Stimulated activated CD4-positive, alpha-beta T cell treated with anti-CD3 and anti-CD28 coated beads, Interleukin-15, amount 100 ng/mL, for 1 hour (primary cell): ENCODE measurements around the gene TYW1.
"Not testable (repeated sequence)": the region's sequence is repeated elsewhere in the genome, so short reads cannot be mapped to it uniquely, and the experiment has no call there.

Source experiments
- DNase-seq, 2 donors: peaks; one replicate each; pipeline ENCODE4 v3.0.0-alpha.2; 2020; ENCODE audit warnings: low read depth in 1 of 2, low spot score in 1 of 2

Gene TYW1, protein sequence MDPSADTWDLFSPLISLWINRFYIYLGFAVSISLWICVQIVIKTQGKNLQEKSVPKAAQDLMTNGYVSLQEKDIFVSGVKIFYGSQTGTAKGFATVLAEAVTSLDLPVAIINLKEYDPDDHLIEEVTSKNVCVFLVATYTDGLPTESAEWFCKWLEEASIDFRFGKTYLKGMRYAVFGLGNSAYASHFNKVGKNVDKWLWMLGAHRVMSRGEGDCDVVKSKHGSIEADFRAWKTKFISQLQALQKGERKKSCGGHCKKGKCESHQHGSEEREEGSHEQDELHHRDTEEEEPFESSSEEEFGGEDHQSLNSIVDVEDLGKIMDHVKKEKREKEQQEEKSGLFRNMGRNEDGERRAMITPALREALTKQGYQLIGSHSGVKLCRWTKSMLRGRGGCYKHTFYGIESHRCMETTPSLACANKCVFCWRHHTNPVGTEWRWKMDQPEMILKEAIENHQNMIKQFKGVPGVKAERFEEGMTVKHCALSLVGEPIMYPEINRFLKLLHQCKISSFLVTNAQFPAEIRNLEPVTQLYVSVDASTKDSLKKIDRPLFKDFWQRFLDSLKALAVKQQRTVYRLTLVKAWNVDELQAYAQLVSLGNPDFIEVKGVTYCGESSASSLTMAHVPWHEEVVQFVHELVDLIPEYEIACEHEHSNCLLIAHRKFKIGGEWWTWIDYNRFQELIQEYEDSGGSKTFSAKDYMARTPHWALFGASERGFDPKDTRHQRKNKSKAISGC

DNA sequence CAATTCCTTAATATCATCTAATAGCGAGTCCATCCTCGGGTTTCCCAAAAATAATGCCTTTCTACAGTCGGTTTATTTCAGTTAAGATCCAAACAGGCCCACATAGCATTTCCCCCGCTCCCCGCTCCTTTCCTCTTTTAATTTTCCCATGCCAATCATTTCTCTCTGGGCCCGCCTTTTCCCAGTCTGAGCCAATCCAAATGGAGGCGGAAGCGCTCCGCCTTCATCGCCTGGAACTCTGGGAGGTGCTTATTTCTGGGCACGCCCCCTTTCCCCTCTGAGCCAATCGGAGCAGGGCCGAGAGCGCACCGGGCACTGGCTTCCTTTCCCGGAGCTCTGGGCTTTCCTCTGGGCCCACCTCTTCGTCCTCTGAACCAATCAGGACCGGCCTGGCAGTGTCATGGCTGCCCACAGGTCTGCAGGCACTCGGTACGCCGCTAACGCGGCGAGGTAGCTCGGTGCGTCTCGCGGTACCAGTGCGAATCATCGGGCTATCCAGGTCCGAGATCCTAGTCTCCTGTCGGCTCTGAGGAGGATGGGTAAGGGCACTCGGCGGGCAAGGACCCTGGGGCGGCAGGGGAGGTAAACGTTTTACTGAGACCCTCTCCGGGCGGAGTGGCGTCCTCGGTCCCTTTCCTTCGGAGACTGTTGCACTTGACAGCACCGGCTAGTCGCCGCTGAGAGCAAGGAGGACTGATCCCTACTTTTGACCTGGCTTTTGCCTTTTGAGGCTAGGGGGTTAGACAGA, at the start of gene TYW1:
TSS of gene TYW1 (plus strand) at position 390 of the 748 bp plus-strand sequence. CDS start at position 536, 146 bp downstream.
- DNase-seq, result peak; percentile 95

DNA sequence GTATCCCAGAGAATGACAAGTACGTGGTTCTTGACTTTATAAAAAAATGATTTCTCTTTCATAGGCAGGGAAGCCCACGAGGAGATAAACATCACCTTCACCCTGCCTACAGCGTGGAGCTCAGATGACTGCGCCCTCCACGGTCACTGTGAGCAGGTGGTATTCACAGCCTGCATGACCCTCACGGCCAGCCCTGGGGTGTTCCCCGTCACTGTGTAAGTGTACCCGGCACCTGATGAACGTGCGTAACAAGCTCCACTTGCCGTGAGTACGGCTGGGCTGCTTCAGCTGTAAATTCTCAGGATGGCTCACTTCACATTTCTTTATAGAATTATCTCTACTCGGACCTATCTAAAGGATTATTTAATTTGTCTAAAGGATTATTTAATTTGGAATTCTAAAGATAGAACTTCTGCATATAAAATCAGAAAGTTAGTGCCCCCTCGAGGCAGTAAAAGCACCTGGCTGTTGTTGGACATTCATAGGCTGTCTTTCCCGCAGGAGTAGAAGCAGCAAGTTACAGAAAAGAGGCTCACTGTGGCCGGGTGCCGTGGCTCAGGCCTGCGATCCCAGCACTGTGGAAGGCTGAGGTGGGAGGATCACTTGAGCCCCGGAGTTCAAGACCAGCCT, 48.0 kb upstream of the TYW1 start:
- no peak for DNase-seq

DNA sequence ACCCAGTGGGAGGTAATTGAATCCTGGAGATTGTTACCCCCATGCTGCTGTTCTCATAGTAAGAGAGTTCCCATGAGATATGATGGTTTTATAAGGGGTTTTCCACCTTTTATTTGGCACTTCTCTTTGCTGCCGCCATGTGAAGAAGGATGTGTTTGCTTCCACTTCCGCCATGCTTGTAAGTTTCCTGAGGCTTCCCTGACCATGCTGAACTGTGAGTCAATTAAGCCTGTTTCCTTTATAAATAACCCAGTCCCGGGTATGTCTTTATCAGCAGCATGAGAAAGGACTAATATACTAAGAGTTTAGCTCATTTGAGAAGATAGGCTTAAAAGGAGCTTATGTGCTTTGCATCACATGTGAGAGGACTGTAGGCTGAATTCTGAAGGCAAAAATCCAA, 46.3 kb upstream of the TYW1 start:
- no peak for DNase-seq

DNA sequence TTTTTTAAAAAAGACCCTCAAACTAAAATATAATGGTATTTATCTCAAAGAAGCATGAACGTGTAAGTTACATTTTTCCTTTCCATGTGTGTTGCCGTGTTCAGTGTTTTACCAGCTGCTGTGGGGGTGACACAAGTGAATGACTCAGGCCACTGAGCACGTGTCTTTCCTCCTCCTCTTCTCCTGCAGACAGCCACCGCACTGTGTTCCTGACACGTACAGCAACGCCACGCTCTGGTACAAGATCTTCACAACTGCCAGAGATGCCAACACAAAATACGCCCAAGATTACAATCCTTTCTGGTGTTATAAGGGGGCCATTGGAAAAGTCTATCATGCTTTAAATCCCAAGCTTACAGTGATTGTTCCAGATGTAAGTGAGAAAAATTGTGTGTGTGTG, 45.9 kb upstream of the TYW1 start:
- DNase-seq, result no peak

DNA sequence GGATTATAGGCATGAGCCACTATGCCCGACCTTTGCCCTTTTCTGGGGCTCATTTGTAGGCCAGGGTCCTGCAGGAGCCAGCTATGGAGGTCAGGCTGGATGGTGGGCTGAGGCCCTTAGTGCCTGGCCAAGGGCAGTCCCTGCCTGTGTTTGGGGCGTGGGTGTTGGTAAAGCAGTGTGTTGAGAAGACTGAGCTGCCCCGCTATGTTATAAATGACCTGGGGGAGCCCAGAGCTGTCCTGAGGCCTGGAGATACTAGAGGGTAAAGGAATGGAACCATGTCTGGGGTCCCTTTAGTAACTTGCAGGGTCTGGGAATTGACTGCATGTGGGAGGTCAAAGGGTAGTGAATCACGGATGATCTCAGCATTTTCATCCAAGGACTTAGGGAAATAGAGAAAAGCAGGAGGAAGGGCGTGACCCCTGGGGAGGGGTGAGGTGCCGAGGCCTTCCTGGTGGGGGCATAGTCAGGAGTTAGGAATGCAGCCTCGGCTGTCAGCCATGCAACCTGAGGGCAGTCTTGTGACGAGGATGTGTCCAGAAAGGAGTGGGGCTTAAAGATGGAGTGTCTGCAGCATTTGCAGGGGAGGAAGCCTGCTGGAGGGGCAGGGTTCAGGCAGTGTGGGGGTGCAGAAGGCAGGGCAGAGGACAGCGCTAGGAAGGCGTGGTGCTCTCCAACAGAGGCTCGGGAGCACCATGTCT, 44.1 kb upstream of the TYW1 start:
- DNase-seq, result no peak

DNA sequence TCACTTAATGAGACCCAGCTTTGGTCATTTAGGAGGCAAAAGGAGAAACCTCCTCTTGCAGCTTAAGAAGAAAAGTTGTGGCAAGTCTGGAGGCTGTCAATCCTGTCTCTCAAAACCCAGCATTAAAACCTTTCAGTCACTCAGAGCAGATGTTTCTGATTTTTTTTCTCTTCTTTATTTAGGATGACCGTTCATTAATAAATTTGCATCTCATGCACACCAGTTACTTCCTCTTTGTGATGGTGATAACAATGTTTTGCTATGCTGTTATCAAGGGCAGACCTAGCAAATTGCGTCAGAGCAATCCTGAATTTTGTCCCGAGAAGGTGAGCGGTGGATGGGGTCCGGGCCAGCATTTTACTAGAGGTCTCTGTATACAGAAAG, 43.6 kb upstream of the TYW1 start:
- DNase-seq, result no peak

DNA sequence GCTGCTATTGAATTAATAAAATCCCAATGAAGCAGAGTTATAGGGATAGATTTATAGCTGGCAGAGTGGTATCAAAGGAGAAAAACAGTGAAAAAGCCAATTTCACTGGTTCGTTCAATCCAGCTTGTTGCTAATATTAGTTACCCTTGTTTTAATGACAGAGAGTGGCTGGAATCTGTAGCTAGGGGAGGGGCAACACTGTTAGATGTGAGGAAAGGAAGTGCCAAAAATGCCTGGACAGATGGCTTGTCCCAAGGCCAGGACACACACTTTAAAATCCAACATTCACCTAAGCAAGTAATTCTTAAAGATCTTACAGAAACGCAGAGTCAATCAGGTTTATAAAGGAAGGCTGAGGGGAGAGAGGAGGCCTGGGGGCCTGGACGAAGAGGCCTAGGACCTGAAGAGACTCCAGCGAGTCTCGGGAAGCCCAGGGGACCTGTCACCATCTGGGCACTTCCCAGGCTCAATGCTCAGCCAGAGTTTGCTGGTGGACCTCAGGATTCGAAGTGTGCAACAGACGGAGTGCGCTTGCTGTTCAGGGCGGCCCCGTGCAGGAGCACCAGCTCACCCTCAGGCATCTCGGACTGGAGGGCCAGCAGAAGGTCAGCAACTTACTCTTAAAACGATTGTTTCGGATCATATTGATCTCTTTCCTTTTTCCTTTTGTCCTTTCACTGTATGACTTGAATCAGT, 38.9 kb upstream of the TYW1 start:
- DNase-seq, result no peak

DNA sequence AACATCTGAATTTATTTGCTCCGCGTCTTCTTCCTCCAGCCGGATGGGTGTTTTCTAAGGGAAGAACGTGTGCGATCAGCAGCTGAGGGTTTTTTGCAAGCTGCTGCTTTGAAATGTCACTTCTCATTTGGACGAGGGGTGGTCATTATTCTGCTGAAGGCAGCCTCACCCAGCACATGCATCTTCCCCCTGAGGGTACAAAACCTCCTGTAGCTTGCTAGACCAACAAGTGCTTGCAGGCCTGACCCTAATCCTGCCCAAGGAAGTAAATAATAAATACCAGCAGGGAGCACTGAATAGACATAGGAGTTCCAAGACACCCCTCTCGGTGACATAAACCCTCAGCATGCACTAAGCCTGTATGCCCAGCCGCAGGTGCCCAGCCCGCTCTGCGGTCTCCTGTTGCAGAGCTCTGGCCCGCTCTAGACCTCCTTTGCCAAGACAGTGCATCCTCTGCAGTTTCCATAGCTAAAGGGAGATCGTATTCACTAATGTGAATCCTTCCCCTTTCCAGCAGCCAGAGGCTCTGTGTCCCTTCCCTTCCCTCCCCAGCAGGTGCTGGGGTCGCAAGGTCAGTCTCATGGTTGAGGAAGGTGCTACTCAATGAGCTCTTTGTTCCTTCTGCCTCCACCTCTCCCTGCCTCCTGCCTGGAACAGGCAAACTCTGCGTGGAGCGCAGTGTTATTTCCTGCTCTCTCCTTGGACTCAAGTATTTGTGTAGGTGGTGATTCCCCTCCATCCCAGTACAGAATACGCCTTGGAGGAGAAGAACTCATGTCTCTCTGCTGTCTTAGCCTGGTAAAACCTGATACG, 37.9 kb upstream of the TYW1 start:
- no peak for DNase-seq

DNA sequence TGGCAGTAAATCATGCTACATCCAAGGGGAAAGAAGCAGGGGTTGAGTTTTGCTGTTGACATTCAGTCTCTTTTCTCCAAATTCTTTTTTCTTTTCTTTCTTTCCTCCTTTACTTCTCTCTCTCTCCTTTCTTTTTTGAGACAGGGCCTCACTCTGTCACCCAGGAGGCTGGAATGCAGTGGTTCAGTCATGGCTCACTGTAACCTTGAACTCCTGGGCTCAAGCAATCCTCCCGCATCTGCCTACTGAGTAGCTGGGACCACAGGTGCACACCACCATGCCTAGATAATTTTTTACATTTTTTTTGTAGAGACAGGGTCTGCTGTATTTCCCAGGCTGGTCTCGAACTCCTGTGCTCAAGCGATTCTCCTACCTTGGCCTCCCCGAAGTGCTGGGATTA, 36.4 kb upstream of the TYW1 start:
- no peak for DNase-seq

DNA sequence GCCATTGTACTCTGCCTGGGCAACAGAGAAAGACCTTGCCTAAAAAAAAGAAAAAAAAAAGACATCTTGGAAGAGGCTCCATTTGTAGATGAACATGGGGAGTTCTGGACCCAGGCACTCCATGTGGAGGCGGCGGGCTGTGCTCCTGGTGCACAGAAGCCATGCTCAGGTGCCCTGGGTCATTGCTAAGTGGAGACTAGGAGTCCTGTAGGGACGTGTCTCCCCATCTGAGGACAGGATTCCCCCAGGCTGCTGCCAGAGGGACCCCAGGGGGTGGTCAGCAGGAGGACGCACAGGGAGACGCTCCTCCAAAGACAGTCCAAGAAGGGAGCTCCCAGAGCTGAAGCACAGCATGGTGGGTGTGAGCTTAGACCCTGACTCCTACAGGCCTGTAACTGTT, 35.5 kb upstream of the TYW1 start:
- DNase-seq, result no peak

DNA sequence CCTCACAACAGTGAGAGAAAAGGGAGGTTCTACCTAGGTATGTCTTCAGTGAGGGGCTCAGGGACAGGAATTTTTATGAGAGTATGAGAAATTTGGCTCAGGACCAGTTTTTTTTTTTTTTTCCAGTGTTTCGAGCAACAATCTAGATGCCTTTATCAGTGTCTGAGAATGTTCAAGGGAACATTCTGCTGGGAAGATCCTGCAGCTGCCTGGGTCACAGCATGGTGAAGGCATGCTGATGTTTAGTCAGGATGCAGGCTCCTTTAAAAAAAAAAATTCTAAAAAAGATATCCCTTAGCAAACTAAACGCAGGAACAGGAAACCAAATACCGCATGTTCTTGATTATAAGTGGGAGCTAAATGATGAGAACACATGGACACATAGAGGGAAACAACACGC, 32.2 kb upstream of the TYW1 start:
- no peak for DNase-seq

DNA sequence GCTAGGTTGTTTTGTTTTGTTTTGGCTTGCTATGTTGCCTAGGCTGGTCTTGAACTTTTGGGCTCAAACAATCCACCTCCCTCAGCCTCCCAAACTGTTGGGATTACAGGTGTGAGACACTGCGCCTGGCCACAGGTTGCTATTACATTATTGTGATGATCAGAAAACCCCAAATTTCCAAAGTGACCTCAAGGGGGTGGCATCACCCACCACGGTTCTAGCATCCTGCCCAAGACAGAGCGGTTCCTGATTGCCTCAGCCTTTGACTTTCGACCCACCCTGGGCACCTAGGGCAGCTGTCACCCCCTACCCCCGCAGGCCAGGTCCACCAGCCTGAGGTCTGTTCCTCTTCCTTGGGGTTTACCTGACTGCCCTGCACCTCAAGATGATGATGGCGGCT, 29.6 kb upstream of the TYW1 start:
- DNase-seq, result no peak

DNA sequence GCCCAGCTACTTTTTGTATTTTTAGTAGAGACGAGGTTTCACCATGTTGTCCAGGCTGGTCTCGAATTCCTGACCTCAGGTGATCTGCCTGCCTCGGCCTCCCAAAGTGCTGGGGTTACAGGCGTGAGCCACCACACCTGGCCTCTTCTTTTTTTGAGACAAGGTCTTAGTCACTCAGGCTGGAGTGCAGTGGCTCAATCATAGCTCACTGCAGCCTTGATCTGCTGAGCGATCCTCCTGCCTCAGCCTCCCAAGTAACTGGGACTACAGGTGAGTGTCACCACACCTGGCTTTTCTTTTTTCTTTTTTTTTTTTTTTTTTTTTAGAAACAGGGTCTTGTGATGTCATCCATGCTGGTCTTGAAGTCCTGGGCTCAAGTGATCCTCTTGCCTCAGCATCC, 27.6 kb upstream of the TYW1 start:
- not testable (repeated sequence) for DNase-seq

DNA sequence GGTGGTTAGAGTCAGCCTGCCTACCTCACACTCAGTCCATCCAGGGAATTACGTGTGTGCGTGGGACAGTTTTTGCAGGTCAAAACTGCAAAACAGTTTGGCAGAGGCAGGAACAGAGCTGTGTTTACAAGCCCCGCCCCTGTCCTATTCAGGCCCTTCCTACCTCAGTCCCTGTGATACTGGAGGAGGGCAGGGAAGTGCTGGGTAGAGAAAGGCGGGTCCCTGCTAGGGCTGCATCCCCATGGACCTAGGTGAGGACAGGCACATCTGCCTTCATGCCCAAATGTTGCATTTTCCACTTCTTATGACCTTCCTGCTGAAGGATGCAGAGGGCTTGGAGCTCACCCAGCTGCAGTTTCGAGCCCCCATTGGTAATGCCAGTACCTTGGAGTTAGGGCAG, 26.3 kb upstream of the TYW1 start:
- no peak for DNase-seq

DNA sequence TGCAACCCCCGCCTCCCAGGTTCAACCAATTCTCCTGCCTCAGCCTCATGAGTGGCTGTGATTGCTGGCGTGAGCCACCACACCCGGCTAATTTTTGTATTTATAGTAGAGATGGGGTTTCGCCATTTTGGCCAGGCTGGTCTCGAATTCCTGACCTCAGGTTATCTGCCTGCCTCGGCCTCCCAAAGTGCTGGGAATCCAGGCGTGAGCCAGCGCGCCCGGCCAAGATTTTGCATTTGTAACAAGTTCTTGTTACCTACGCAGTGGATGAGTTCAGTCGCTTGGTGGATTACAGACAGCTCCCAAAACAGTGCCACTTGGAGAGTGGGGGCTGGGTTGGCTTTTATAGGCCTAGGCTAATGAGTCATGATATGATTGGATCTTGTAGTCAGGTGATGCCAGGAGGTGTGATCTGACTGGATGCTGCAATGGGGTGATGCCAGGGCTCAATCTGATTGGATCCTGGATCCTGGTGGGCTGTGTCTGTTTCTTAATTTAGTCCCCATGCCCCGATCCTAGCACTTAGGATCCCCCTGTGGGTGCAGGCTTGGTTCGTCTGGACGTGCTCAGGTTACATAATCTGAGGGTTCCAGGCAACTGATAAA, 21.5 kb upstream of the TYW1 start:
- no peak for DNase-seq

DNA sequence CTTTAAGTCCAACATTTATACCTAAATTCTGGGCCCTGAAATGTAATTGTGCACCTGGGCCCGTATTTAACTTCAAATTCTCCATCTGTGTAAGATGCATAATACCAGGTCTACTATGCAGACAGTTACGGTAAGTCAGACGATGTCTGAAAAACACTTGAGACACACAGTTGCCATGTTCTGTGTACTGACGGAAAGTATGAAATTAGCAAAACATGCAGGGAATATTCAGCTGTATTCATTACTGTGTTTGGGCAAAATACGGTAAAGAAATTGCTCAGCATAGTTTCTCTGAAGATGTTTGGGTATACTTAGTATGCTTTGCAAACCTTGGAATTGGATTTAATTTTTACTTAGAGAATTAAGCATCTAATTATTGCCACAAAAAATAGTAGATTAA, 18.3 kb upstream of the TYW1 start:
- not testable (repeated sequence) for DNase-seq

DNA sequence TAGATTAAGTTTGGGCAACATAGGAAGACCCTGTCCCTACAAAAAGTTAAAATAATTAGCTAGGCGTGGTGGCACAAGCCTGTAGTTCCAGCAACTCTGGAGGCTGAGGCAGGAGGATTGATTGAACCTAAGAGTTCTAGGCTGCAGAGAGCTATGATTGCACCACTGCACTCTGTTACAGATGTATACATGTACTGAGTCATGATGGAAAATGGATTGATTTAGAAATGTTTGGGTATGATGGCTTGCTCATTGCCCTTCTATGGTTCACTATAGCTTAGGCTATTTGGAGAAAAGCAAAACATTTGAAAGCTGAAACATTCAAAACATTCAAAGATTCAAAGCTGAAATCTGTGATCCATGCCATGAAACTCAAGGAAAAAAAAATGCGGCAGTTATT, 17.6 kb upstream of the TYW1 start:
- DNase-seq, result not testable (repeated sequence)

DNA sequence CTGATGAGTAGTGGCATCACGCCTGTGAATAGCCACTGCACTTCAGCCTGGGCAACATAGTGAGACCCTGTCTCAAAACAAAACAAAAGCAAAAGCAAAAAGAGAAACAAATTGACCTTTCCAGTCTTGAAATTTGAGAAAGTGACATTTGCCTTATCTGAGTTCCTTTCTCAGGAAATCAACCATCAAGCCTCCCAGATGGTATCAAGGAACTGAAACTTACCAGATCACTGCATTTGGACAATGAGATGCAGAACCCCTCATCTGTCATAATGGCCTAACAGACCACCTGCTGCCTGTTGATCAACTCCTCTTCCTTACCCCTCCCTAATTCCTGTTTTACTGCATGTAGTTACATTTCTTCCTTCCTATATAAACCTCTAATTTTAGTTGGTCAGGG, 16.3 kb upstream of the TYW1 start:
- not testable (repeated sequence) for DNase-seq

DNA sequence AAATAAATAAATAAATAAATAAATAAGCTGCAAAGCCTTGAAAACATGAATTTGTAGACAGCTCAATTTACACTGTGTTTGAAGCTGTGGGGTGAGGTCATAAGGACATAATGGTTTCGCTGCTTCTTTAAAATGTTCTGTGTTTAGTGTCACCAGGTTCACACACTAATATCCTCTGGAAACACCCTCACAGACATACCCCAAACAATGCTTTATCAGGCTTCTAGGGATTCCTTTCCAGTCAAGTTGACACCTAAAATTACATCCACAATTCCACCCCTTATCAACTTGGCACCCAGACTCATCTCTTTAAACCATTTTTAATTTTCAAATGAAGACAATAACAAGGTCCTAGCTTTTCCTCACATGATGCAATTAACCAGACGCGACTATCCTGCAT, 7.1 kb upstream of the TYW1 start:
- not testable (repeated sequence) for DNase-seq
